GM12878 (cell line): ENCODE data around the gene SLC38A9. TPM values are rescaled to one million over a fixed set of nuclear protein-coding genes. Genes with fewer than 3 reads are reported as not detected.

Experiments used
- ATAC-seq: fragments of 200-7000 bp; cut with Tn5 transposase; 3 replicates; pipeline ENCODE4 v1.9.1; 2020; ENCODE audit warnings: mild to moderate bottlenecking, moderate library complexity
- BruUV-seq: library from RNA; stranded (reverse); fragments of 400-500 nt; replicated peaks from 2 replicates; lab custom pipeline; 2021; lab: Mats Ljungman, UMichigan
- CTCF ChIA-PET: fragments of 300-600 bp; sonication (Branson Sonifier 250); formaldehyde crosslinking; extraction: SDS; loops from one replicate; lab custom pipeline; 2021; ENCODE audit warnings: inconsistent platforms; lab: Yijun Ruan, JAX
- POLR2A ChIA-PET: fragments of 350-600 bp; formaldehyde crosslinking; extraction: SDS; loops from one replicate; lab custom pipeline; 2021; ENCODE audit warnings: inconsistent platforms; lab: Charles Lee
- RAD21 ChIA-PET: fragments of 300-600 bp; sonication (Branson Sonifier 250); formaldehyde crosslinking; loops from one replicate; lab custom pipeline; 2023; ENCODE audit warnings: antibody characterized with exemption; ENCODE audit not compliant: unreplicated experiment; lab: Charles Lee
- SMC1A ChIA-PET: fragments of 300-600 bp; sonication (Branson Sonifier 250); formaldehyde crosslinking; loops from one replicate; lab custom pipeline; 2023; ENCODE audit not compliant: unreplicated experiment, uncharacterized antibody; lab: Charles Lee
- DNase-seq: peaks from one replicate; pipeline ENCODE4 v3.0.0-alpha.2; 2011; ENCODE audit warnings: low read depth, low spot score
- FAIRE-seq: peaks from 3 replicates; lab custom pipeline; 2011; peaks lifted over from hg19 to GRCh38; lab: Jason Lieb, UNC
- H2AFZ ChIP-seq: 2 replicates; pipeline ENCODE4 v1.6.0; 2011; ENCODE audit warnings: low read depth, low read length, control low read depth; ENCODE audit not compliant: control insufficient read depth
- H3K27ac ChIP-seq: 2 replicates; pipeline ENCODE4 v1.5.1; 2011; ENCODE audit warnings: control low read depth; ENCODE audit not compliant: control insufficient read depth, insufficient read depth
- H3K27me3 ChIP-seq, 2 experiments: replicated peaks in 1 of 2; 2 replicates each; pipeline versions ENCODE4 v1.6.0 to v1.6.1; 2011; ENCODE audit warnings: low read length in 1 of 2; ENCODE audit not compliant: control insufficient read depth in 2 of 2, insufficient read depth in 2 of 2
- H3K36me3 ChIP-seq, 2 experiments: 2 replicates each; pipeline ENCODE4 v1.5.1; 2011; ENCODE audit warnings: low read length in 1 of 2; ENCODE audit not compliant: control insufficient read depth in 2 of 2, insufficient read depth in 2 of 2
- H3K4me1 ChIP-seq: 2 replicates; pipeline ENCODE4 v1.6.1; 2011; ENCODE audit warnings: mild to moderate bottlenecking, low read length, moderate library complexity, mixed read lengths; ENCODE audit not compliant: control insufficient read depth, insufficient read depth
- H3K4me2 ChIP-seq: 2 replicates; pipeline ENCODE4 v1.6.0; 2011; ENCODE audit warnings: control low read depth; ENCODE audit not compliant: control insufficient read depth, insufficient read depth
- H3K4me3 ChIP-seq: fragments of 200-600 bp; sonication (generic); 2 replicates; pipeline ENCODE4 v1.5.1; 2016
- H3K79me2 ChIP-seq: 2 replicates; pipeline ENCODE4 v1.6.0; 2011; ENCODE audit warnings: low read length; ENCODE audit not compliant: control insufficient read depth, insufficient read depth
- H3K9ac ChIP-seq: 2 replicates; pipeline ENCODE4 v1.8.0; 2011; ENCODE audit warnings: low read length, control low read depth, mixed read lengths; ENCODE audit not compliant: control insufficient read depth, insufficient read depth
- H3K9me3 ChIP-seq: replicated peaks from 3 replicates; pipeline ENCODE4 v1.5.1; 2011; ENCODE audit warnings: mild to moderate bottlenecking, low read length; ENCODE audit not compliant: control insufficient read depth, insufficient read depth
- H4K20me1 ChIP-seq: 2 replicates; pipeline ENCODE4 v1.6.0; 2011; ENCODE audit not compliant: control insufficient read depth, insufficient read depth
- CHD1 ChIP-seq: IDR thresholded peaks from 2 replicates; pipeline ENCODE4 v1.6.1; 2012; ENCODE audit warnings: low read depth, low read length, improper control_type of control experiment
- E2F4 ChIP-seq: IDR thresholded peaks from 2 replicates; pipeline ENCODE4 v1.6.1; 2012; ENCODE audit warnings: low read depth, low read length, improper control_type of control experiment
- EED ChIP-seq: sonication (generic); IDR thresholded peaks from 2 replicates; pipeline ENCODE4 v1.6.1; 2016; ENCODE audit warnings: antibody characterized with exemption, low read depth
- GATAD2B ChIP-seq: fragments of 450-650 bp; conservative IDR thresholded peaks from 2 replicates; pipeline ENCODE4 v1.6.1; 2017; ENCODE audit warnings: low read depth, mild to moderate bottlenecking, moderate library complexity
- RELB ChIP-seq: fragments of 450-650 bp; IDR thresholded peaks from 2 replicates; pipeline ENCODE4 v1.6.1; 2017; ENCODE audit warnings: low read depth, mild to moderate bottlenecking, moderate library complexity
- TAF1 ChIP-seq: IDR thresholded peaks from 2 replicates; pipeline ENCODE4 v1.6.1; 2011; ENCODE audit warnings: mild to moderate bottlenecking, low read depth, low read length, borderline replicate concordance
- TARDBP ChIP-seq: IDR thresholded peaks from 2 replicates; pipeline ENCODE4 v1.6.1; 2016; ENCODE audit warnings: borderline replicate concordance
- TBL1XR1 ChIP-seq: IDR thresholded peaks from 2 replicates; pipeline ENCODE4 v1.6.1; 2012; ENCODE audit warnings: low read depth, low read length, improper control_type of control experiment
- ZBED1 ChIP-seq: IDR thresholded peaks from 2 replicates; pipeline ENCODE4 v1.6.1; 2016; ENCODE audit warnings: borderline replicate concordance
- ZNF207 ChIP-seq: fragments of 450-650 bp; IDR thresholded peaks from 2 replicates; pipeline ENCODE4 v1.6.1; 2014; ENCODE audit warnings: antibody characterized with exemption, mild to moderate bottlenecking, borderline replicate concordance
- WGBS: methylation state at CpG from one replicate; pipeline ENCODE4 v1.1.6; 2016; ENCODE audit warnings: low lambda C conversion rate; ENCODE audit not compliant: insufficient replicate concordance, insufficient coverage; ENCODE audit errors: missing lambda C conversion rate; 5-methylcytosine and 5-hydroxymethylcytosine counted together
- in situ Hi-C: fragments of 300-500 bp; cut with MboI; formaldehyde crosslinking; loops from 9 replicates; pipeline ENCODE4 v1.14.3; 2018; ENCODE audit warnings: mixed read lengths
- intact Hi-C: fragments of 100-400 bp; cut with micrococcal nuclease; formaldehyde crosslinking; loops from one replicate; pipeline ENCODE4 v1.14.2; 2022; ENCODE audit not compliant: unreplicated experiment
- polyA plus RNA-seq, 11 experiments: library from polyadenylated mRNA; depleted of rRNA in 4 of 11; unstranded in 6 of 11; stranded (reverse) in 5 of 11; fragments of >200 nt; fragmentation: Nextera tagmentation in 4 of 11; fragmentation: Illumina TruSeq in 1 of 11; extraction: Ambion mirVana in 4 of 11; extraction: Trizol in 1 of 11; gene quantifications; 1 replicate in 1 of 11; 2 replicates in 10 of 11; pipeline versions ENCODE4 v1.2.1 to v1.2.3, GENCODE V29; 2011 to 2016; ENCODE audit warnings: inconsistent platforms in 2 of 11, missing spikeins in 2 of 11, low read depth in 1 of 11
- total RNA-seq, 4 experiments: library from RNA; depleted of rRNA in 3 of 4; stranded (reverse); fragments of >200 nt in 3 of 4; fragmentation: Illumina TruSeq in 1 of 4; extraction: Trizol in 1 of 4; gene quantifications; 2 replicates each; pipeline versions ENCODE4 v1.2.1 to v1.2.3, GENCODE V29; 2013 to 2021
- TF ChIP-seq, protein P1 (sequence below): fragments of 450-650 bp; conservative IDR thresholded peaks from 2 replicates; pipeline ENCODE4 v1.6.1; 2017; ENCODE audit warnings: mild to moderate bottlenecking, moderate library complexity

Gene SLC38A9
- total and polyA plus RNA-seq, 10 of the 15 experiments (the other 5 are each of a cell fraction or from before 2014, with no cell fraction given), result 8.5 to 35.1 (median 23.0) TPM

DNA sequence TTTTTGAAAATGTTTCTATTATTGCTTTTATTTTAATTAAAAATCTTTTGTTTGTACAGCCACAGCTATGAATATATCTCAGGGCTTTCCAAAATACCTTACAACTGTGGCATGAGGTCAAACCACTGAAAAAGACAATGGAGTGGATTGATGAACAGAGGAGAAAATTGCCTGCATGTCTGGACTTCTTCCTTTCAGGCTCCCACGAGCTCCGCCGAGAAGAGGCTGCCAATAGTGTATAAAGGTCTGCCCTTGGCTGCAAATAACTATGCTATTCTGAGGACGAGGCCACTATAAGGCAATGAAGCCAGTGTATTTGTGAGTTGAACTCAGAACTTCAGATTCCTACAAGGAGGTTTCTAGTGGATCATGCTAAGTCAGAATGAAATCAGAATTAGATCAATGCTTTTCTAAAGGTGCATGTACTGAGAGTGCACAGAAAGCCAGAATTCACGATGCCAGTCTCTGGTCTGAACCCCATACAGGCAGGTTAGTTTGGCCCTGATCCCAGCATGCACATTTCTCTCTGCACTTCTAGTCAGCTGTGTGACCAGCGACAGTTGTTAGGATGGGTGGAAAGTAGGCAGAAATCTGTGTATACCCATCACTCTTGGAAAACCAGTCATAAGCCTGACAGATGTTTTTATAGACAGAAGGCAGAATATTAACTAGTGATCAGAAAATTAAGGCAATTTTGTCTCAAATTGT, 134.6 kb downstream of the SLC38A9 start (continued):
- TF ChIP-seq, protein P1, sequence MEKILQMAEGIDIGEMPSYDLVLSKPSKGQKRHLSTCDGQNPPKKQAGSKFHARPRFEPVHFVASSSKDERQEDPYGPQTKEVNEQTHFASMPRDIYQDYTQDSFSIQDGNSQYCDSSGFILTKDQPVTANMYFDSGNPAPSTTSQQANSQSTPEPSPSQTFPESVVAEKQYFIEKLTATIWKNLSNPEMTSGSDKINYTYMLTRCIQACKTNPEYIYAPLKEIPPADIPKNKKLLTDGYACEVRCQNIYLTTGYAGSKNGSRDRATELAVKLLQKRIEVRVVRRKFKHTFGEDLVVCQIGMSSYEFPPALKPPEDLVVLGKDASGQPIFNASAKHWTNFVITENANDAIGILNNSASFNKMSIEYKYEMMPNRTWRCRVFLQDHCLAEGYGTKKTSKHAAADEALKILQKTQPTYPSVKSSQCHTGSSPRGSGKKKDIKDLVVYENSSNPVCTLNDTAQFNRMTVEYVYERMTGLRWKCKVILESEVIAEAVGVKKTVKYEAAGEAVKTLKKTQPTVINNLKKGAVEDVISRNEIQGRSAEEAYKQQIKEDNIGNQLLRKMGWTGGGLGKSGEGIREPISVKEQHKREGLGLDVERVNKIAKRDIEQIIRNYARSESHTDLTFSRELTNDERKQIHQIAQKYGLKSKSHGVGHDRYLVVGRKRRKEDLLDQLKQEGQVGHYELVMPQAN, result no peak

DNA sequence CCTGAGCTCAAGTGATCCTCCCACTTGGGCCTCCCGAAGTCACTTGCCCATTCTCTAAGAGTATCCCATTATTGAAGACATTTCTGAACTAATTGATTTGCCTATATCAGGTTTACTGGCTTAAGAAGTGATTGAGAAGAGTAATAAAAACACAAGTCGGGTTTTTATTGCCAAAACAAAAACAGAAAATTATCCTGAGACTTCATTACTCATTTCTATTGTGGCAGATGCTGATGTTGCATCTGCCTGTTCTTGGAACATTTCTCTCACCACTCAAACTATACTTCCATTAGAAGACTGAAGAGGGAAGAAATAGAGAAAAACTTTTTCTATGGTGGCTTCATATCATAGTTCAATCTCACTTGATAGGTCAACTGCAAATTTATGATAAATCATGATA, 135.5 kb downstream of the SLC38A9 start:
- no peak for FAIRE-seq
- in situ Hi-C loops, result no loop called here
- no peak for DNase-seq
- ATAC-seq, result no peak
- no TSS peak for BruUV-seq
- H3K4me2 ChIP-seq, result no peak overlapping the region
- no peaks in the 10 kb centered on the region for H3K79me2 ChIP-seq
- TF ChIP-seq TAF1 (no peak), E2F4 (no peak), ZNF207 (no peak), RELB (no peak), ZBED1 (no peak), TBL1XR1 (no peak), EED (no peak), GATAD2B (no peak), CHD1 (no peak), TARDBP (no peak)
- no peaks in the 10 kb centered on the region for H3K9me3 ChIP-seq
- no peaks in the 10 kb centered on the region for H3K27me3 ChIP-seq
- 22% methylated on average over 2 of the region's 2 CpGs for WGBS
- H3K9ac ChIP-seq, result no peak overlapping the region
- no peak overlapping the region for H3K4me3 ChIP-seq
- H3K36me3 ChIP-seq, result no peaks in the 10 kb centered on the region
- ChIA-PET CTCF (no interaction called here), SMC1A (no interaction called here), POLR2A (no interaction called here), RAD21 (no interaction called here)
- intact Hi-C loops, result no loop called here
- no peaks in the 10 kb centered on the region; the same call in 1 of the 2 replicates for H3K4me1 ChIP-seq
- no peaks in the 10 kb centered on the region for H4K20me1 ChIP-seq
- no peak overlapping the region for H2AFZ ChIP-seq
- no peak overlapping the region for H3K27ac ChIP-seq
